HUES64 (cell line): ENCODE measurements around the gene CLDN22.
"Not testable (repeated sequence)": the region's sequence is repeated elsewhere in the genome, so short reads cannot be mapped to it uniquely, and the experiment has no call there.

Experiments
- H3K27ac ChIP-seq: 2 replicates; pipeline ENCODE4 v1.7.0; 2013; ENCODE audit warnings: low read depth, low read length, inconsistent platforms
- H3K27me3 ChIP-seq: 2 replicates; pipeline ENCODE4 v1.6.1; 2013; ENCODE audit warnings: mild to moderate bottlenecking, low read length; ENCODE audit not compliant: insufficient read depth
- H3K36me3 ChIP-seq: 2 replicates; pipeline ENCODE4 v1.6.1; 2013; ENCODE audit warnings: mild to moderate bottlenecking, low read length; ENCODE audit not compliant: insufficient read depth
- H3K4me1 ChIP-seq: 2 replicates; pipeline ENCODE4 v1.6.1; 2013; ENCODE audit warnings: mild to moderate bottlenecking, low read length, moderate library complexity; ENCODE audit not compliant: insufficient read depth
- H3K4me3 ChIP-seq: 2 replicates; pipeline ENCODE4 v1.5.1; 2013; ENCODE audit warnings: mild to moderate bottlenecking, low read length, moderate library complexity
- H3K9ac ChIP-seq: 2 replicates; pipeline ENCODE4 v1.6.1; 2013; ENCODE audit warnings: mild to moderate bottlenecking, low read depth, low read length
- H3K9me3 ChIP-seq: 2 replicates; pipeline ENCODE4 v1.6.1; 2013; ENCODE audit warnings: low read depth, low read length; ENCODE audit not compliant: insufficient read depth
- WGBS: fragments of 150-250, 120-280 bp; methylation state at CpG from one replicate; pipeline ENCODE4 v1.1.7; 2013; ENCODE audit warnings: missing lambda C conversion rate; 5-methylcytosine and 5-hydroxymethylcytosine counted together

CLDN22 gene

GRCh38 chr4:183329954-183330742 lies 10.1 kb upstream of the CLDN22 start:
- 80% methylated on average over 9 of the region's 10 CpGs for WGBS
- H3K4me1 ChIP-seq, result no peaks in the 10 kb centered on the region
- no peak overlapping the region for H3K4me3 ChIP-seq
- H3K9ac ChIP-seq, result no peak overlapping the region
- no peaks in the 10 kb centered on the region for H3K27me3 ChIP-seq
- H3K27ac ChIP-seq, result no peak overlapping the region
- no peaks in the 10 kb centered on the region for H3K36me3 ChIP-seq
- peaks cover 12% of the 10 kb centered on the region; the same call in 1 of the 2 replicates for H3K9me3 ChIP-seq

GRCh38 chr4:183329244-183329643 lies 9.2 kb upstream of the CLDN22 start:
- Histone ChIP-seq H3K27ac (no peak overlapping the region), H3K9ac (no peak overlapping the region), H3K9me3 (peaks cover 12% of the 10 kb centered on the region; the same call in 1 of the 2 replicates), H3K36me3 (no peaks in the 10 kb centered on the region), H3K27me3 (no peaks in the 10 kb centered on the region), H3K4me3 (no peak overlapping the region), H3K4me1 (no peaks in the 10 kb centered on the region)
- 96% methylated on average over 6 of the region's 6 CpGs for WGBS

GRCh38 chr4:183328832-183329231 lies 8.8 kb upstream of the CLDN22 start:
- Histone ChIP-seq H3K27me3 (no peaks in the 10 kb centered on the region), H3K36me3 (no peaks in the 10 kb centered on the region), H3K27ac (no peak overlapping the region), H3K4me1 (no peaks in the 10 kb centered on the region), H3K4me3 (no peak overlapping the region), H3K9me3 (peaks cover 12% of the 10 kb centered on the region; the same call in 1 of the 2 replicates), H3K9ac (no peak overlapping the region)
- WGBS, result 85% methylated on average over 7 of the region's 7 CpGs

DNA sequence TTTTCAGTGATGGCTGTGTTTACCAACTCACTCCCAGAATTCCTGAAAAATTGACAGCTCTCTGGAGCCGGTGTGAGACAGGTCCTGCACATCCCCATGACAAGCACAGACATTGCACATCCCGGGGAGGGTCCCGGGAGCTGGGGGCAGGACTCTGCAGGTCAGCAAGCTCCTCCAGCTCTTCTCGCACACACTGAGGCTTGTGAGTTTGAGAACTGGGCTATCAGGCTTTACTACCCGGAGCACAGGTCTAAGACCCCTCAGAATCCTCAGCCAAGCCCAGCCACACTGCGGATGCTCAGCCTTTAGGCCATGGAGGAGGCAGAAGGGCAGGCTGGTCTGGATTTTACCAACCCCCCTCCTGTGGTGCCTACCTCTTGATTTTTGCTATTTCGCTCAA lies 7.8 kb upstream of the CLDN22 start:
- Histone ChIP-seq H3K36me3 (no peaks in the 10 kb centered on the region), H3K4me1 (no peaks in the 10 kb centered on the region), H3K9ac (no peak overlapping the region), H3K4me3 (no peak overlapping the region), H3K27me3 (no peaks in the 10 kb centered on the region), H3K27ac (no peak overlapping the region), H3K9me3 (peaks cover 12% of the 10 kb centered on the region; the same call in 1 of the 2 replicates)
- WGBS, result 95% methylated on average over 7 of the region's 7 CpGs

DNA sequence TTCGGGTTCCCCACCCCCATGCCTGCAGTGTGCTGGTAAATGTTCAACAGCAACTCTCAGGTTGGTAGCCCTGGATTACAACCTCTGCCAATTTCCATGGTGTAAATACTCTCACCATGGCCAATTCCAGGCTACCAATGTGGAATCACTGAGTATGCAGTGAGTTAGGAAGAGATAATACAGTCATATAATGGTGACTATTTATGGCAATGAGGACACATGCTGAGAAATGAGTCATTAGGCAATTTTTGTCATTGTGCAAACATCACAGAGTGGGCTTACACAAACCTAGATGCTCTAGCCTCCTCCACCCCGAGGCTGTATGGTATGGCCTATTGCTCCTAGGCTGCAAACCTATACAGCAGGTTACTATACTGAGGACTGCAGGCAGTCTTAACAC lies 6.8 kb upstream of the CLDN22 start:
- WGBS, result 95% methylated on average over 2 of the region's 2 CpGs
- Histone ChIP-seq H3K27me3 (no peaks in the 10 kb centered on the region), H3K9me3 (peaks cover 12% of the 10 kb centered on the region; the same call in 1 of the 2 replicates), H3K36me3 (no peaks in the 10 kb centered on the region), H3K27ac (no peak overlapping the region), H3K4me1 (no peaks in the 10 kb centered on the region), H3K9ac (no peak overlapping the region), H3K4me3 (no peak overlapping the region)

DNA sequence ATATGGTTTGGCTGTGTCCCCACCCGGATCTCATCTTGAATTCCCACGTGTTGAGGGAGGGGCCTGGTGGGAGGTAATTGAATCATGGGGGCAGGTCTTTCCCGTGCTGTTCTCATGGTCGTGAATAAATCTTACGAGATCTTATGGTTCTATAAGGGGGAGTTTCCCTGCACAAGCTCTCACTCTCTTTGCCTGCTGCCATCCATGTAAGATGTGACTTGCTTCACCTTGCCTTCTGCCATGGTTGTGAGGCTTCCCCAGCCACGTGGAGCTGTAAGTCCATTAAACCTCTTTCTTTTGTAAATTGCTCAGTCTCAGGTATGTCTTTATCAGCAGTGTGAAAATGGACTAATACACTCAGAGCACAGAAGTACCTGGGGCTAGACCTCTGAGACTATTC lies 6.3 kb upstream of the CLDN22 start:
- H3K4me3 ChIP-seq, H3K9ac ChIP-seq, H3K27ac ChIP-seq, H3K4me1 ChIP-seq, H3K27me3 ChIP-seq, H3K36me3 ChIP-seq: not testable (repeated sequence)
- WGBS, result 97% methylated on average over 6 of the region's 6 CpGs
- peaks cover 12% of the 10 kb centered on the region; the same call in 1 of the 2 replicates for H3K9me3 ChIP-seq

DNA sequence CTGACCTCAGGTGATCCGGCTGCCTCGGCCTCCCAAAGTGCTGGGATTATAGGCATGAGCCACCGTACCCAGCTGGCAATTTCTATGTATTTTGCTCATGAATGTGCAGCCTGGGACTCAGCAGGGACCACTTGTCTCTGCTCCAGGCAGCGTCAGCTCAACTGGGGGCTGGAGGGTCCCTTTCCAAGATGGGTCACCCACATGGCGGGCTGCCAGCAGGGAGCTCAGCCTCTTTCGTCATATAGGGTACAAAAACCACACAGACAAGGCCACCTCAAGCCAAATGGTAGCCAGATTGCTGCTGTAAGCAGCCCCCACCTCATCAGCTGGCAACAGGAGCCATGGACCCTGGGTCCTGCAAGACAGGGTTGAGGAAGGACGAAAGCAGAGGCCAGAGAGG lies 4.5 kb upstream of the CLDN22 start:
- 95% methylated on average over 7 of the region's 7 CpGs for WGBS
- Histone ChIP-seq H3K9ac (no peak overlapping the region), H3K4me1 (no peaks in the 10 kb centered on the region), H3K36me3 (peaks cover 4% of the 10 kb centered on the region; the same call in 1 of the 2 replicates), H3K27ac (no peak overlapping the region), H3K4me3 (no peak overlapping the region), H3K9me3 (peaks cover 11% of the 10 kb centered on the region; the same call in 1 of the 2 replicates), H3K27me3 (no peaks in the 10 kb centered on the region)

- not testable (repeated sequence) for H3K27me3 ChIP-seq, H3K9ac ChIP-seq, H3K36me3 ChIP-seq, H3K4me3 ChIP-seq, H3K4me1 ChIP-seq, H3K27ac ChIP-seq, H3K9me3 ChIP-seq
- 96% methylated on average over 11 of the region's 11 CpGs for WGBS
Measured at GRCh38 chr4:183324056-183324455, 4.0 kb upstream of the CLDN22 start.

DNA sequence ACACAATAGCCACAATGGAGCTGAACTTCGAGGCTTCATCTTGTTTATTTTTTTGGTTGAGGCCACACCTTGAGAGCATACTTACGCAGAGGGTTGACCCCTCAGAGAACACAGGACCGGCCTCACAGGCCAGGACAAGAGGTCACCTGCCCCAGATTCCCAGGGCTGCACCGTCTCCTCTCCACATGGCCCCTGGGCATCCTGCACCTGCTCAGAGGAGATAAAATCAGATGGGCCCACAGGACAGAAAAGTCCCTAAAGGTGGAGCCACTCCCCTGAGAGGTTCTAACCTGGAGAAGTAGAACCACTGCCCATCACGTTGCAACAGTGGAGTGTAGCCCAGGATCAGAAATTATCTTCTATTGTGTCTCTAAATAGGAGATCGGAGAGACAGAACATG lies 3.2 kb upstream of the CLDN22 start:
- WGBS, result 93% methylated on average over 6 of the region's 6 CpGs
- H3K4me1 ChIP-seq, result no peaks in the 10 kb centered on the region
- H3K9ac ChIP-seq, result no peak overlapping the region
- H3K4me3 ChIP-seq, result no peak overlapping the region
- H3K9me3 ChIP-seq, result peaks cover 7% of the 10 kb centered on the region; the same call in 1 of the 2 replicates
- H3K36me3 ChIP-seq, result peaks cover 10% of the 10 kb centered on the region; the same call in 1 of the 2 replicates
- H3K27ac ChIP-seq, result no peak overlapping the region
- no peaks in the 10 kb centered on the region for H3K27me3 ChIP-seq

DNA sequence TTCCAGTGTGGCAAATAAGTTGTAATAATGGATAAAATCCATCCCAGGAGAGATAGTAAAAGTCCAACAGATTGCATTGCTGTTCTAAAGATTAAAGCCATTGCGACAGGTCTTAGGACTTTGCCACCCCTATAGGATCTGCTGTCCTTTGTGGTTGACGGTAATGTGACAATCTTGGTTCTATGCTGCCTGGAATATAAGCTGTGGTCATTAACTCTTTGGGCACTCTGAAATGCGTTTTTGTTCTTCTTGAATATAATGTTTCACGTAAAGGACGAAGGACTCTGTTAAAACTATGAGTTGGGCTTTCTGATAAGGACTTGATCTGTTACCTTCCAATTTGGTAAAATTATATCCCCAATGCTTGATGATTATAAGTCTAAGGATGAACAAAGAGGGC lies 2.2 kb upstream of the CLDN22 start, which contains the start of gene CLDN24:
Gene CLDN24 (minus strand): TSS at position 101 of the 400 bp plus-strand sequence. CDS start 0 bp downstream, at position 101.
- H3K9ac ChIP-seq, result no peak within 1 kb of the TSS
- peaks cover 16% of the 10 kb centered on the region for H3K36me3 ChIP-seq
- no peak within 1 kb of the TSS for H3K27ac ChIP-seq
- H3K4me1 ChIP-seq, result no peaks in the 10 kb centered on the region
- H3K27me3 ChIP-seq, result no peaks in the 10 kb centered on the region
- H3K9me3 ChIP-seq, result peaks cover 7% of the 10 kb centered on the region; the same call in 1 of the 2 replicates
- WGBS, result 96% methylated on average over 5 of the region's 5 CpGs
- H3K4me3 ChIP-seq, result no peak within 1 kb of the TSS

DNA sequence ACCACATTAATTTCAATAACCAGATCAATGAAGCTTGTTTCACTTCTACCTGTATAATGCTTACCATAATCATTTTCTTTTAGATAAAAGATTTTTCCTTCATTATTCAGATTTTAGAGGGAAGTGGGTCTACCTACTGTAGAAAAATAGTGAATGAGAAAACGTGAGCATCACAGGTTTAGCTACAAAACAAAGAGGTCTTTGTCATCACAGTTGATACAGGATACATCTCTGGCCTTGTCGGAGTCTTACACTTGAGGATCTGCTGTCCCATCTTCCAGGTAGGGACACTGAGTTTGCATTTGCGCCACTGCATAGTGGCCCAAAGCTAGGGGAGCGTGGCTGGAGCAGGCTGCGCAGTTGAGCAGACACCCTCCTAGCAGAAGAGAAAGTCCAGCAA lies 1.4 kb upstream of the CLDN22 start:
- no peak overlapping the region for H3K4me3 ChIP-seq
- H3K27me3 ChIP-seq, result no peaks in the 10 kb centered on the region
- no peak overlapping the region for H3K27ac ChIP-seq
- H3K4me1 ChIP-seq, result no peaks in the 10 kb centered on the region
- H3K9ac ChIP-seq, result no peak overlapping the region
- H3K9me3 ChIP-seq, result peaks cover 5% of the 10 kb centered on the region; the same call in 1 of the 2 replicates
- WGBS, result 95% methylated on average over 5 of the region's 5 CpGs
- H3K36me3 ChIP-seq, result peaks cover 23% of the 10 kb centered on the region
